ENCODE results near the gene VPS54. TPM values are rescaled to one million over a fixed set of nuclear protein-coding genes. Genes with fewer than 3 reads are reported as not detected.

Gene VPS54
- polyA plus RNA-seq, 1 donor (not counting 4 experiments of a cell fraction or from before 2014, with no cell fraction given) = 18.2 TPM

GRCh38 chr2:63856303-63856603 lies 163.0 kb downstream of the VPS54 start:
- DNase-seq (ENCODE audit: low read depth, low spot score) (no peak), FAIRE-seq (no peak)
- Histone ChIP-seq H3K9me3 (ENCODE audit: control insufficient read depth, low read depth, low read length) (no peaks in the 10 kb centered on the region), H3K27ac (ENCODE audit: control insufficient read depth, insufficient read depth, low read length) (no peak overlapping the region), H2AFZ (ENCODE audit: control insufficient read depth, low read length) (no peak overlapping the region), H3K4me1 (ENCODE audit: control insufficient read depth, extremely low read depth, insufficient read depth, low read length) (peaks cover 7% of the 10 kb centered on the region), H3K27me3 (ENCODE audit: control insufficient read depth, extremely low read depth, insufficient read depth, low read length) (no peaks in the 10 kb centered on the region), H3K36me3 (ENCODE audit: control insufficient read depth in 2 of 2, extremely low read depth in 1 of 2, insufficient read depth in 2 of 2, low read length in 2 of 2) (peaks cover 10 to 15% of the 10 kb centered on the region in 2 experiments), H3K79me2 (ENCODE audit: control insufficient read depth, insufficient read depth, low read length) (peaks cover 56% of the 10 kb centered on the region), H3K4me2 (ENCODE audit: control insufficient read depth, extremely low read depth, insufficient read depth, low read depth, low read length) (no peak overlapping the region), H3K9me1 (ENCODE audit: control insufficient read depth, extremely low read depth, insufficient read depth, low read length) (no peaks in the 10 kb centered on the region), H4K20me1 (ENCODE audit: control insufficient read depth, extremely low read depth, insufficient read depth, low read length) (no peaks in the 10 kb centered on the region), H3K9ac (ENCODE audit: control insufficient read depth, extremely low read depth, insufficient read depth, low read length) (no peak overlapping the region), H3K4me3 (ENCODE audit: control insufficient read depth in 2 of 3, extremely low read depth in 1 of 3, insufficient read depth in 2 of 3, low read depth in 1 of 3, low read length in 3 of 3) (no peak overlapping the region)
- dilution Hi-C loops (cut with MboI; ENCODE audit: extremely low pct_ligation_motif_present, low sequenced_read_pairs) = no loop called here
- no peak for TF ChIP-seq CTCF (optimal IDR thresholded peaks at IDR 0.05 in 1 of 3, IDR thresholded peaks at IDR 0.05 in 1 of 3, conservative IDR thresholded peaks at IDR 0.05 in 1 of 3; ENCODE audit: extremely low read depth in 1 of 3, insufficient read depth in 2 of 3, low read length in 3 of 3)
- no peak for TF ChIP-seq EZH2 (IDR thresholded peaks at IDR 0.05; ENCODE audit: low read length)

- dilution Hi-C loops (cut with MboI; ENCODE audit: extremely low pct_ligation_motif_present, low sequenced_read_pairs) = no loop called here
- Histone ChIP-seq H3K9me1 (ENCODE audit: control insufficient read depth, extremely low read depth, insufficient read depth, low read length) (no peaks in the 10 kb centered on the region), H3K27ac (ENCODE audit: control insufficient read depth, insufficient read depth, low read length) (no peak overlapping the region), H3K9me3 (ENCODE audit: control insufficient read depth, low read depth, low read length) (no peaks in the 10 kb centered on the region), H3K4me1 (ENCODE audit: control insufficient read depth, extremely low read depth, insufficient read depth, low read length) (peaks cover 7% of the 10 kb centered on the region), H3K4me3 (ENCODE audit: control insufficient read depth in 2 of 3, extremely low read depth in 1 of 3, insufficient read depth in 2 of 3, low read depth in 1 of 3, low read length in 3 of 3) (no peak overlapping the region), H4K20me1 (ENCODE audit: control insufficient read depth, extremely low read depth, insufficient read depth, low read length) (no peaks in the 10 kb centered on the region), H3K36me3 (ENCODE audit: control insufficient read depth in 2 of 2, extremely low read depth in 1 of 2, insufficient read depth in 2 of 2, low read length in 2 of 2) (peaks cover 10 to 15% of the 10 kb centered on the region in 2 experiments), H3K79me2 (ENCODE audit: control insufficient read depth, insufficient read depth, low read length) (peaks cover 62% of the 10 kb centered on the region), H3K9ac (ENCODE audit: control insufficient read depth, extremely low read depth, insufficient read depth, low read length) (no peak overlapping the region), H3K27me3 (ENCODE audit: control insufficient read depth, extremely low read depth, insufficient read depth, low read length) (no peaks in the 10 kb centered on the region), H2AFZ (ENCODE audit: control insufficient read depth, low read length) (no peak overlapping the region), H3K4me2 (ENCODE audit: control insufficient read depth, extremely low read depth, insufficient read depth, low read depth, low read length) (no peak overlapping the region)
- no peak for FAIRE-seq
- no peak for TF ChIP-seq EZH2 (IDR thresholded peaks at IDR 0.05; ENCODE audit: low read length)
- no peak for TF ChIP-seq CTCF (optimal IDR thresholded peaks at IDR 0.05 in 1 of 3, IDR thresholded peaks at IDR 0.05 in 1 of 3, conservative IDR thresholded peaks at IDR 0.05 in 1 of 3; ENCODE audit: extremely low read depth in 1 of 3, insufficient read depth in 2 of 3, low read length in 3 of 3)
- no peak for DNase-seq (ENCODE audit: low read depth, low spot score)
Measured at GRCh38 chr2:63855418-63856302, 163.6 kb downstream of the VPS54 start.
